Neural cell (in vitro differentiated cells): ENCODE data around the gene KCNQ5. TPM values are rescaled to one million over a fixed set of nuclear protein-coding genes. Genes with fewer than 3 reads are reported as not detected.

ENCODE experiments used
- H2AFZ ChIP-seq: fragments of 200-600, 300-800 bp; sonication (generic), shearing (Covaris generic); 2 replicates; pipeline ENCODE4 v1.6.0; 2014; ENCODE audit warnings: low read depth, mild to moderate bottlenecking, antibody characterized with exemption, low read length, moderate library complexity
- H3F3A ChIP-seq: fragments of 200-600 bp; shearing (Covaris generic); 2 replicates; pipeline ENCODE4 v1.6.1; 2016; ENCODE audit warnings: mild to moderate bottlenecking, moderate library complexity, mixed read lengths, antibody characterized with exemption, low read length; ENCODE audit not compliant: insufficient read depth, poor library complexity, severe bottlenecking
- H3K27ac ChIP-seq: fragments of 200-600, 300-800 bp; sonication (generic), shearing (Covaris generic); 2 replicates; pipeline ENCODE4 v1.5.1; 2014; ENCODE audit warnings: mild to moderate bottlenecking, low read length, moderate library complexity
- H3K27me3 ChIP-seq: fragments of 300-800, 200-600 bp; sonication (generic), shearing (Covaris generic); 2 replicates; pipeline ENCODE4 v1.6.0; 2014; ENCODE audit warnings: mild to moderate bottlenecking, low read depth, low read length, moderate library complexity; ENCODE audit not compliant: insufficient read depth
- H3K36me3 ChIP-seq: fragments of 300-800, 200-600 bp; sonication (generic), shearing (Covaris generic); 2 replicates; pipeline ENCODE4 v1.5.1; 2014; ENCODE audit warnings: mild to moderate bottlenecking, antibody characterized with exemption, low read length, moderate library complexity; ENCODE audit not compliant: insufficient read depth
- H3K4me2 ChIP-seq: fragments of 300-800, 200-600 bp; sonication (generic), shearing (Covaris generic); 2 replicates; pipeline ENCODE4 v1.6.0; 2014; ENCODE audit warnings: mild to moderate bottlenecking, low read length
- H3K4me3 ChIP-seq: fragments of 300-800, 200-600 bp; sonication (generic), shearing (Covaris generic); 2 replicates; pipeline ENCODE4 v1.5.1; 2014; ENCODE audit warnings: mild to moderate bottlenecking, low read length, moderate library complexity
- H3K79me2 ChIP-seq: fragments of 200-600 bp; shearing (Covaris generic); replicated peaks from 2 replicates; pipeline ENCODE4 v1.6.0; 2014; ENCODE audit warnings: mild to moderate bottlenecking, low read length, moderate library complexity; ENCODE audit not compliant: insufficient read depth
- H3K9ac ChIP-seq: fragments of 300-800, 200-600 bp; sonication (generic), shearing (Covaris generic); 2 replicates; pipeline ENCODE4 v1.6.1; 2016; ENCODE audit warnings: mild to moderate bottlenecking, low read length, mixed read lengths
- H3K9me2 ChIP-seq: fragments of 200-600 bp; shearing (Covaris generic); 2 replicates; pipeline ENCODE4 v1.6.1; 2016; ENCODE audit warnings: mild to moderate bottlenecking, low read length, mixed read lengths; ENCODE audit not compliant: insufficient read depth
- H3K9me3 ChIP-seq: fragments of 200-600, 300-800 bp; sonication (generic), shearing (Covaris generic); 2 replicates; pipeline ENCODE4 v1.6.1; 2016; ENCODE audit warnings: mild to moderate bottlenecking, mixed run types, low read length, moderate library complexity, mixed read lengths
- H4K20me1 ChIP-seq: fragments of 200-600 bp; shearing (Covaris generic); 2 replicates; pipeline ENCODE4 v1.6.1; 2016; ENCODE audit warnings: mild to moderate bottlenecking, mixed run types; ENCODE audit not compliant: insufficient read depth
- CTCF ChIP-seq: fragments of 450-650 bp; IDR thresholded peaks from 2 replicates; pipeline ENCODE4 v1.5.1; 2014; ENCODE audit warnings: antibody characterized with exemption, mild to moderate bottlenecking, moderate library complexity; ENCODE audit not compliant: poor library complexity, severe bottlenecking
- EP300 ChIP-seq: fragments of 450-650 bp; conservative IDR thresholded peaks from 2 replicates; pipeline ENCODE4 v1.6.1; 2014; ENCODE audit warnings: antibody characterized with exemption, mild to moderate bottlenecking, moderate library complexity; ENCODE audit not compliant: poor library complexity, severe bottlenecking
- EZH2 ChIP-seq: fragments of 200-600, 300-800 bp; shearing (Covaris generic), sonication (generic); IDR thresholded peaks from 2 replicates; pipeline ENCODE4 v1.6.1; 2014; ENCODE audit warnings: antibody characterized with exemption, low read length, borderline replicate concordance, mild to moderate bottlenecking; ENCODE audit not compliant: insufficient read depth, poor library complexity, severe bottlenecking
- MXI1 ChIP-seq: fragments of 450-650 bp; conservative IDR thresholded peaks from 2 replicates; pipeline ENCODE4 v1.6.1; 2014; ENCODE audit warnings: antibody characterized with exemption, mild to moderate bottlenecking; ENCODE audit not compliant: poor library complexity, severe bottlenecking
- POLR2AphosphoS5 ChIP-seq: IDR thresholded peaks from 2 replicates; pipeline ENCODE4 v1.6.1; 2012
- RAD21 ChIP-seq: fragments of 450-650 bp; conservative IDR thresholded peaks from 2 replicates; pipeline ENCODE4 v1.6.1; 2014; ENCODE audit warnings: antibody characterized with exemption, mild to moderate bottlenecking, moderate library complexity
- SMC3 ChIP-seq: fragments of 450-650 bp; conservative IDR thresholded peaks from 2 replicates; pipeline ENCODE4 v1.6.1; 2014; ENCODE audit warnings: antibody characterized with exemption, mild to moderate bottlenecking, moderate library complexity; ENCODE audit not compliant: poor library complexity
- TAF1 ChIP-seq: IDR thresholded peaks from 2 replicates; pipeline ENCODE4 v1.6.1; 2012; ENCODE audit warnings: low read depth
- polyA plus RNA-seq: library from polyadenylated mRNA; depleted of rRNA; stranded (reverse); fragments of >200 nt; gene quantifications from 2 replicates; pipeline ENCODE4 v1.2.3, GENCODE V29; 2014
- TF ChIP-seq, protein P1 (sequence below): IDR thresholded peaks from 2 replicates; pipeline ENCODE4 v1.6.1; 2012; ENCODE audit warnings: borderline replicate concordance

The KCNQ5 gene
- polyA plus RNA-seq, 1 donor from 2014 or later, result 0.30 TPM

- H3K4me2 ChIP-seq, result no peak overlapping the region
- H3K9me3 ChIP-seq, result no peaks in the 10 kb centered on the region
- no peak overlapping the region for H3K4me3 ChIP-seq
- H3F3A ChIP-seq, result no peaks in the 10 kb centered on the region
- H3K27me3 ChIP-seq, result no peaks in the 10 kb centered on the region
- TF ChIP-seq POLR2AphosphoS5 (no peak), MXI1 (no peak), TAF1 (no peak), EZH2 (no peak), CTCF (no peak), EP300 (no peak), SMC3 (no peak), RAD21 (no peak)
- TF ChIP-seq, protein P1, sequence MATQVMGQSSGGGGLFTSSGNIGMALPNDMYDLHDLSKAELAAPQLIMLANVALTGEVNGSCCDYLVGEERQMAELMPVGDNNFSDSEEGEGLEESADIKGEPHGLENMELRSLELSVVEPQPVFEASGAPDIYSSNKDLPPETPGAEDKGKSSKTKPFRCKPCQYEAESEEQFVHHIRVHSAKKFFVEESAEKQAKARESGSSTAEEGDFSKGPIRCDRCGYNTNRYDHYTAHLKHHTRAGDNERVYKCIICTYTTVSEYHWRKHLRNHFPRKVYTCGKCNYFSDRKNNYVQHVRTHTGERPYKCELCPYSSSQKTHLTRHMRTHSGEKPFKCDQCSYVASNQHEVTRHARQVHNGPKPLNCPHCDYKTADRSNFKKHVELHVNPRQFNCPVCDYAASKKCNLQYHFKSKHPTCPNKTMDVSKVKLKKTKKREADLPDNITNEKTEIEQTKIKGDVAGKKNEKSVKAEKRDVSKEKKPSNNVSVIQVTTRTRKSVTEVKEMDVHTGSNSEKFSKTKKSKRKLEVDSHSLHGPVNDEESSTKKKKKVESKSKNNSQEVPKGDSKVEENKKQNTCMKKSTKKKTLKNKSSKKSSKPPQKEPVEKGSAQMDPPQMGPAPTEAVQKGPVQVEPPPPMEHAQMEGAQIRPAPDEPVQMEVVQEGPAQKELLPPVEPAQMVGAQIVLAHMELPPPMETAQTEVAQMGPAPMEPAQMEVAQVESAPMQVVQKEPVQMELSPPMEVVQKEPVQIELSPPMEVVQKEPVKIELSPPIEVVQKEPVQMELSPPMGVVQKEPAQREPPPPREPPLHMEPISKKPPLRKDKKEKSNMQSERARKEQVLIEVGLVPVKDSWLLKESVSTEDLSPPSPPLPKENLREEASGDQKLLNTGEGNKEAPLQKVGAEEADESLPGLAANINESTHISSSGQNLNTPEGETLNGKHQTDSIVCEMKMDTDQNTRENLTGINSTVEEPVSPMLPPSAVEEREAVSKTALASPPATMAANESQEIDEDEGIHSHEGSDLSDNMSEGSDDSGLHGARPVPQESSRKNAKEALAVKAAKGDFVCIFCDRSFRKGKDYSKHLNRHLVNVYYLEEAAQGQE, result no peak
- H3K9me2 ChIP-seq, result no peaks in the 10 kb centered on the region
- no peaks in the 10 kb centered on the region for H3K79me2 ChIP-seq
- H2AFZ ChIP-seq, result no peak overlapping the region
- H4K20me1 ChIP-seq, result no peaks in the 10 kb centered on the region
- H3K27ac ChIP-seq, result no peak overlapping the region
- no peak overlapping the region for H3K9ac ChIP-seq
- no peaks in the 10 kb centered on the region for H3K36me3 ChIP-seq
Measured at GRCh38 chr6:72850469-72850868, 228.6 kb downstream of the KCNQ5 start.

DNA sequence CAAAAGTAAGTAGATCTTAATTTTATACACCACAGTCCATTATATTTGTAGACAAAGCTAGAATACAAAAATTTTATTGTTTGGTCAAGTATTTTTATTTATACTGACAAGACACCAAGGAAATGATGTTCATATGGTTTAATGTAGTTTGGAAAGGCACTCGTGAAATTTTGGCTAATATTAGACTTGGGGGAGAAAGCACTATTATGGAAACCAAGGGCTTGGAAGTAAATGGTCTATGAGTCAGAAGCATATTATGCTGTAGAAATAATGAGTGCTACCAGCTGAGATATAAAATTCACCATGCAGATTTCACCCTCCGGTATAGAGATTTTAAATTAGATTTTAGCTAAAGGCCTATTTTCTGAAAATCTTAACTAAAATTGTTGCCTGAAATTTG, 233.6 kb downstream of the KCNQ5 start:
- H3K9me2 ChIP-seq, result no peaks in the 10 kb centered on the region
- no peak overlapping the region for H3K9ac ChIP-seq
- no peaks in the 10 kb centered on the region for H3K9me3 ChIP-seq
- no peaks in the 10 kb centered on the region for H3K36me3 ChIP-seq
- no peak overlapping the region for H3K27ac ChIP-seq
- TF ChIP-seq POLR2AphosphoS5 (no peak), CTCF (no peak), EP300 (no peak), TAF1 (no peak)
- H3K27me3 ChIP-seq, result no peaks in the 10 kb centered on the region
- H3F3A ChIP-seq, result no peaks in the 10 kb centered on the region
- H3K79me2 ChIP-seq, result no peaks in the 10 kb centered on the region
- H3K4me3 ChIP-seq, result no peak overlapping the region
- no peak overlapping the region for H3K4me2 ChIP-seq
- H2AFZ ChIP-seq, result no peak overlapping the region
- H4K20me1 ChIP-seq, result no peaks in the 10 kb centered on the region
